GM18502 (cell line): ENCODE data around the gene CAPN3.

Experiments
- ATAC-seq: cut with Tn5 transposase; IDR thresholded peaks from one replicate; pipeline ENCODE4 v1.9.1; 2021; ENCODE audit warnings: mild to moderate bottlenecking; ENCODE audit not compliant: unreplicated experiment, poor library complexity

The CAPN3 gene

DNA sequence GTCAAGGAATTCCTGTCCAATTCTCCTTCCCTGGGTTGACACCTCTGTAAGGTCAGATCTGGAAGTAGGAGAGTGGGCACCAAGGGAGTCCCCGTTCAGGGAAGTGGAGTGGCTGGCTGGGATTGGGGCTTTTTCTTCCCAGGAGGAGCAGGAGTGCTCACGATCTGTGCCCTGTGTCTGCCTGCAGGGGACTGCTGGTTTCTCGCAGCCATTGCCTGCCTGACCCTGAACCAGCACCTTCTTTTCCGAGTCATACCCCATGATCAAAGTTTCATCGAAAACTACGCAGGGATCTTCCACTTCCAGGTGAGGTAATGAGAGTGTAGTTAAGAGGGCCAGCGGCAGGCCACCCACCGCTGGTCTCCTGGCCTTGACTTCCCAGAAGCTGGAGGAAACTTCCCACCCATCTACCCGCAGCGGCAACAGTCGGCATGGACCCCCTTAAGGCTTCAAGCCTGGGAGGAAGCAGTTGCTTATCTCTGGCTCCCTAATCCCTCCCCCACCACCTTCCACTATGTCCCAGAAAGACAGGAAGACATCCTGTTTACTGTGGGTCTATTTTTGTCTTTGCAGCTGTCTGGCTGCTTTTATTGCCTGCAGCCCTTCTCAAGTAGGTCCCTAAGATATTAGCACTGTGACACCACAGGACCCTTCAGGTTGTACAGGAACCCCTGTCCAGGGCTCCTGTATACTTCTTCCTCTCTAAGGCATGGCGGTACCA lies 26.8 kb downstream of the CAPN3 start:
- no peak for ATAC-seq

DNA sequence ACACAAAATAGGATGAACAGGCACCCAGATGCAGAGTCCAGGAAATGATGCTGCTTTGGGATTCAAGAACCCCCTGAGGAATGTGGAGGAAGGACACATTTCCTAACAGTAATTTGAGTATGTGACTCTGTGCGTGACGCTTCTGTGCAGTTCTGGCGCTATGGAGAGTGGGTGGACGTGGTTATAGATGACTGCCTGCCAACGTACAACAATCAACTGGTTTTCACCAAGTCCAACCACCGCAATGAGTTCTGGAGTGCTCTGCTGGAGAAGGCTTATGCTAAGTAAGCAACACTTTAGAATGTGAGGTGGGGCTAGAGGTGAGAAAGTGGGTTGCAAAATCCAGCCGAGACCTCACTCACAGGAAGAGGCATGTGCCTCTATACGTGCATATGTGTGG lies 28.3 kb downstream of the CAPN3 start:
- no peak for ATAC-seq

DNA sequence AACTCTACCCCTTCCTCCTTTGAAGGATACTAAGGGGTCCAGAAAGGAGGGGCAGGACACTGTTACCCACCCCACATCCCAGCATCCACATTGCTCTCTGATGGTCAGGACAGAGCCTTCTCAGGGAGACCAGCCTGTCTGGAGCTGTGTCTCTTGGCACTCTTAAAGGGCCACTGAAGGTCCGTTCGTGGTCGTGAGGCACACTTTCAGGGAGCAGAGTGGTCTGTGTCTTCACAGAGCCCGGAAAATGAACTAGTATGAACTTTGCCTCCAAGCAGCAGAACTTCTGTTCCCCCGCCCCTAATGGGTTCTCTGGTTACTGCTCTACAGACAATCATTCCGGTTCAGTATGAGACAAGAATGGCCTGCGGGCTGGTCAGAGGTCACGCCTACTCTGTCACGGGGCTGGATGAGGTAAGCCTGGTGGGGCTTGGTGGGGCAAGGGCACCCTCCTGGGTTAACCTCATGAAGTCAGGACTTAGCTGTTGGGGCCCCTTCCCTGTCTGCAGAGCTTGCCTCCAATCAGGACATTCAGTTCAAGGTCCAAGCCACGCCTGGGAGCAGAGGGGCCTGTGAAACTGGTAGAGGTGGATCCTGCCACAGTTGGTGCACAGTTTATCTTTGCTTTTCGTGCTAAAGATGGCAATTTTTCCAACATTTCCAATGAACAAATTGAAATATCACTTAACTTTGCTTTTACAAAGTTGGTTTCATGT lies 33.2 kb downstream of the CAPN3 start:
- ATAC-seq: no peak

DNA sequence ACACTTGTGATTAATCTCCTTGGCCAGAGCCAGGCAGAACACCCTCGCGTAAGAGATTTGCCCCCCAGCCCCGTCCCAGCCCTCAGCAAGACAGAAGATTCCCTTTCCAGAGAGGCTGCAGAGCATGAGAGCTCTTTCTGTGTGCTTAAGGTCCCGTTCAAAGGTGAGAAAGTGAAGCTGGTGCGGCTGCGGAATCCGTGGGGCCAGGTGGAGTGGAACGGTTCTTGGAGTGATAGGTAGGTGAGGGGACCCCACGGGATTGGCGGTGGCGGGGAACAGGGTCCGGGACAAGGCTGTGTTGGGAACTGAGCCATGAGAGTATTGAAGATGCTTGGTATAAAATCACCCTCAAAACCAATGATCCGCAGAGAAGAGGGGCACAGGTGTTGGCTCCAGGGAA lies 34.8 kb downstream of the CAPN3 start:
- no peak for ATAC-seq

DNA sequence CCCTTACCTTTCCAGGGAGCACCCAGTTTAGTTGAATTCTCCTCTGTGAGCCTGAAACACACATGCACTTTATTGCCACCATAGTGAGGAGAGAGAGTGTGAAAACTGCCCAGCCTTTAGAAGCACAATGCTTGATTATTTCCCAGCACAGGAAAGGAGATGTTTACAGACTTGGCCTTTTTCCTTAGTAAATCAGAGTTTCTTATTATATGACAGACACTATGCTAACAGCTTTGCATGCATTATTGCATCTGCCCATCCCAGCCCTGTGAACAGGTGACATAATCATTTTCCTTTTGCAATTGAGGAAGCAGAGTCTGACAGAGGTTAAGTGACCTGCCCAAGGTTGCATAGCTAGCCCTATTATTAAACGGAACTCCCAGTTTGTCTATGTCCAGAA lies 36.5 kb downstream of the CAPN3 start:
- ATAC-seq: no peak

DNA sequence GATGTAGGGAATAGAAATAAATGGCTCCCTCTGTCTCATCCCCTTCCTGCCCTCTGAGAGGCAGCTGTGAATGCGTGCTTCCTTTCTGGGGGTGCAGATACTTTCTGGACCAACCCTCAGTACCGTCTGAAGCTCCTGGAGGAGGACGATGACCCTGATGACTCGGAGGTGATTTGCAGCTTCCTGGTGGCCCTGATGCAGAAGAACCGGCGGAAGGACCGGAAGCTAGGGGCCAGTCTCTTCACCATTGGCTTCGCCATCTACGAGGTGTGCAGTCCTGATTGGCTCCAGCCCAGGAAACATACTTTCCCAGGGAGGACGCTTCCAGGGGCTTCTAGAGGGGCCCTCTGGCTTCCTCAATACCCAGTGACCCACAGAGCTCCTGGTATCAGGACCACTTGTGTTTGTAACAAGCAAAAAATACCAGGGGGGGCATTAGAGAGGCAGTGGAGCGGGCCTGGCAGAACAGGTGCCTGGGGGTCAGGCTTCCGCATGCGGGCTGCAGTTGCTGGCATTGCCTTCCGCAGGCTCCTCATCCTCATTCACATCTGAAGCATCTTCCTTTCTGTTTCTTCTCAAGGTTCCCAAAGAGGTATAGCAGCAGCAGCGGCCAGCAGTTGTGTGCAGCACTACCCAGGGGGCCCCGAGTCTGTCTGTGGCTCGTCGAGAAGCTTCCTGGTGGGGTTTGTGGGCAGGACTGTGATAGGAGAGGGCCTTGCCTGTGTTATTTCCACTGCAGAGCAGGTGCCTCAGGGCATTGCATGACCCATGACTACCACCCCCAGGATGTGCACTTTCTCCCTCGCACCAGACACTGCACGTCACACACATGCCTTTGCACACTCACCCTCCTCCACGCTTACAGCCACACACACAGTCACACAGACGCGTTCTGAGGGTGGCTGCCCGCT lies 42.5 kb downstream of the CAPN3 start:
- ATAC-seq: no peak

DNA sequence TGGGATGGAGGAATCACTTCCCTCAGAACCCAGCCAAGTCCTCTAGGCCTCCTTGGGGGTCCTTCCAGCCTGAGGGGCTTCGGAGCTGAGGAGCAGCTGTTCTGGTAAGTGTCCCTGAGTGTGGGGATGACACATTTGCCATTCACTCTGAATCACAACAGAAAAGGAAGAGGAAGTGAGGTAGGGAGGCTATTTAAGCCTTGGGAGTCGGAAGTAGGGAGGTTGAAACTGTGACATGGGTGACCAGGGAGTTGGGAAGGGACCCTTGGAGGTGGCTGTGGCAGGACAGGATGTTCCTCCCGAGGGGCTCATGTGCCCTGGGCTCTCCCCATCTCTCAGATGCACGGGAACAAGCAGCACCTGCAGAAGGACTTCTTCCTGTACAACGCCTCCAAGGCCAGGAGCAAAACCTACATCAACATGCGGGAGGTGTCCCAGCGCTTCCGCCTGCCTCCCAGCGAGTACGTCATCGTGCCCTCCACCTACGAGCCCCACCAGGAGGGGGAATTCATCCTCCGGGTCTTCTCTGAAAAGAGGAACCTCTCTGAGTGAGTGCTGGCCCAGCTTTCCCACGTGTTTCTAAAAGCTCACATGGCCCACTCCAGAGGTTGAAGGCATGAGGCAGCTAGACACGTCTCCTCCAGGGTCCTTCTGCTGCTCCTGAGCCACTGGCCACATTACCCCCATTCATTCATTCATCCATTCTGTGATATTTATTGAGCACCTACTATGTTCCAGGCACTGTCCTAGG lies 43.3 kb downstream of the CAPN3 start:
- no peak for ATAC-seq

DNA sequence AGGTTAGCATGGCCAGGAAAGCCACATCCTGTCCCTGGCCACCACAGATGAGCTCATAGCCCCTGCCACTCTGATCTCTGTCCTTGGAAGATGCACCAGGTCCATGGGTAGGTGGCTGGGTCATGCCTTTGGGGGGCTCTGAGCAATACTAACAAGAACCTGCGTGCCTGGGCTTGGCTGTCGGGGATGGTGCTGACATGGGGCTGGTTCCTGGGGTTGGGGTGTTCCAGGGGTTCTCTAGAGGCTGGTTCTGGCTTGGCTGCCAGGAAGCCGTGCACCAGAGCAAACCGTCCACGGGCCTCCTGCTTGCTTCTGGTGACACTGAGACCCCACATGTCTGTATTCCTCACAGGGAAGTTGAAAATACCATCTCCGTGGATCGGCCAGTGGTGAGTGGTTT lies 44.1 kb downstream of the CAPN3 start:
- ATAC-seq: no peak

DNA sequence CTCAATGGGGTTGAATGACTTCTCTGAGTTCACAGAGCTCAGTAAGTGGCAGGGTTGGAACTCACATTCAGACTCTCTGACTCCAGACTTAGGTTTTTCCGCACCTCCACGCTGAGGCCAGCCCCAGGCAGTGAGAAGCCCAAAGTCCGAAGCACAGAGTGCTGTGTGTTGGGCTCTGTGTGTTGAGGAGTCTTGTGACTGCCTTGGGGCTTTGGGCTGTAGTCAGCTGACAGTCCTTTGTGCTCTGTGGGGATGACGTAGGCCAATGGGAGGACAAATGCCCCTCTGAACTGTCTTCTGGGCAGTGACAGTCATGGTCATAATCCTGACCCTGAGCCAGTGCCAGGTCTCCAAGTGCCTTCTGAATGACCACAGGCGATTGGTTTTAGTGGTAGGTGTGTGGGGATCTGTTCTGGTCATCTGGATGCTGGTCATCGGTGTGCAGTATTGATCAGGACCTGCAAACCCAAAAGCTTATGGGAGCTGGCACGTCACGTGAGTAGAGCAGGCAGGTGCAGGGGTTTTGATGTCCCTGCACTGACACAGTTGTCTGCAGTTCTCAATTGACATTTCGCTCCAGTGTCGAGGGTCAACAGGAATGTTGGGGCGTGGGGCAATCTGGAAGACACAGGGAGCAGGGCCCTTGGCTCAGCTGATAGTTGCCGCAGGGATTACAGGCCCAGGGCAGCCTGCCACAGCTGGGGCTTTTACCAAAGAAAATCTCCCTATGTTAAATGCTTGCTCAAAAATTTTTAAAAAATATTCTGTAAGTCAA lies 45.3 kb downstream of the CAPN3 start:
- ATAC-seq: no peak

DNA sequence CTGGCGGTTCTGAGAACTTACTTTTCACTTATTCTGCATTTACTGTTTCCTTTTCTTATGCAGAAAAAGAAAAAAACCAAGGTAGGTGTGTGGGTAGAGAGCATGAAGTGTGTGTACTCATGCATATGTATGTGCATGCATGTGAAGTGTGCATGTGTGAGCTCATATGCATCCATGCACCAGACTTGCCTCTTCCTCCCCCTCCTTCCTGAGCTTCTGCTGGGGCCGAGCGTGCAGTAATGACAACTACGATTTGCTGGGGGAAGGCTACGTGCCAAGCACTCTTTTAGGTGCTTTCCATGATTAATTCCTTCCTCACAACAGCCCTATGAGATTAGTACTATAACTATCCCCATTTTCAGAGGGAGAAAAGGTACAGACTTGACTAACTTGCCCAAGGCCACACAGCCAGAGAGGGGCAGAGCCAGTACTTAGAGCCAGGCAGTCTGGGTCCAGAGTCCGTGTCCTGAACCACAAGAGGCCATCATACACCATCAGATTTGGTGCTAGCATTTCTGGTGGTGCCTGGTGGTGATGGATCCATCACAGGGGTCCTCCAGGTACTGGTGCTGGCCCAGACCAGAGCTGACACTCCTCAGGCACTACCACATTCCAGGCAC lies 46.7 kb downstream of the CAPN3 start:
- no peak for ATAC-seq

DNA sequence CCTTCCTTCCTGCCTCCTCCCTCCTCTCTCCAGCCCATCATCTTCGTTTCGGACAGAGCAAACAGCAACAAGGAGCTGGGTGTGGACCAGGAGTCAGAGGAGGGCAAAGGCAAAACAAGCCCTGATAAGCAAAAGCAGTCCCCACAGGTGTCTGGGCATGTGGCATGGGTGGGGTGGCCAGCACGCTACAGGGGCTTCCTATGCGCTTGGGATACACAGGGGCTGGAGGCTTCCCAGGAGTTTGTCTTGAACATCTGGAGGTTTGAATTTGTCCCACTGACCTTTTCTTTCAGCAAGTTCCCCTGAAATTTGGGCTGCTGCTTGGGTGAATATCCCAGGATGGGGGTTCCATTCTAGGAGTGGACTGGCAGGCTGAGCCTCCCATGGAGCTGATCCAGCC lies 48.9 kb downstream of the CAPN3 start:
- no peak for ATAC-seq

DNA sequence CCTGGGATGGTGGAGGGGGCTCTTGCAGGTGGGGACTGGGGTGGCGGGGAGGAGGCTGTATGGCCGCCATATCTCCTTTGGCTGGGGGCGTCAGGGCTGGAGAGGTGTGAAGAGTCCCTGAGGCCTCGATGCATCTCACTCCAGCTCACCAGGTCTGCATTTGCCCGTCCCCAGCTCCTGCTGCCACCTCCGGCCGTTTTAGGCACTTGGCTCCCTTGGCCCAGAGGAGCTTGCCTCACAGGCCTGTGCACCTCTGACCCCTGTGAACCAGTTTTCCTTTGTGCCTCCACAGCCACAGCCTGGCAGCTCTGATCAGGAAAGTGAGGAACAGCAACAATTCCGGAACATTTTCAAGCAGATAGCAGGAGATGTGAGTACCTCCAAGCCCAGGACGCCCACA lies 49.7 kb downstream of the CAPN3 start:
- ATAC-seq: no peak

DNA sequence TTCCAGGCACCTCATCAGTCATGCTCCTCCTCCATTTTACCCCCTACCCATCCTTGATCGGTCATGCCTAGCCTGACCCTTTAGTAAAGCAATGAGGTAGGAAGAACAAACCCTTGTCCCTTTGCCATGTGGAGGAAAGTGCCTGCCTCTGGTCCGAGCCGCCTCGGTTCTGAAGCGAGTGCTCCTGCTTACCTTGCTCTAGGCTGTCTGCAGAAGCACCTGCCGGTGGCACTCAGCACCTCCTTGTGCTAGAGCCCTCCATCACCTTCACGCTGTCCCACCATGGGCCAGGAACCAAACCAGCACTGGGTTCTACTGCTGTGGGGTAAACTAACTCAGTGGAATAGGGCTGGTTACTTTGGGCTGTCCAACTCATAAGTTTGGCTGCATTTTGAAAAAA lies 52.6 kb downstream of the CAPN3 start:
- ATAC-seq: no peak

DNA sequence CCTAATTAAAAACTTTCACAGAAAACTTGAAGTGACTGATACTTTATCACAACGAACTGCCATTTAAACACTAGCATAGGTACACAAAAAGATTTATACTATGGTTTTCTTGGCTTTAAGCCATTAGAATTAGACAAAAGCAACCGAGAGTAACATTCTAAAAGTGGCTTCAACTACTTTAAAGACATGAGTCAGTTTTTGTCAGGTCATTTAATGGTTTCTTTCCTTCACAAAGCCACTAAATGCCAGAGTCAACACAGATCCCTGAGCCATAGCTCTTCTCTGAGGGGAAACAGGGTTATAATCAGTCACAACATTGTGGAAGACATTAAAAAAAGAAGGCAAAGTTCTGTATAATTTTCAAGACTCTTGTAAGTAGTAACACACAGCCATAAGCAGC lies 54.6 kb downstream of the CAPN3 start:
- no peak for ATAC-seq

DNA sequence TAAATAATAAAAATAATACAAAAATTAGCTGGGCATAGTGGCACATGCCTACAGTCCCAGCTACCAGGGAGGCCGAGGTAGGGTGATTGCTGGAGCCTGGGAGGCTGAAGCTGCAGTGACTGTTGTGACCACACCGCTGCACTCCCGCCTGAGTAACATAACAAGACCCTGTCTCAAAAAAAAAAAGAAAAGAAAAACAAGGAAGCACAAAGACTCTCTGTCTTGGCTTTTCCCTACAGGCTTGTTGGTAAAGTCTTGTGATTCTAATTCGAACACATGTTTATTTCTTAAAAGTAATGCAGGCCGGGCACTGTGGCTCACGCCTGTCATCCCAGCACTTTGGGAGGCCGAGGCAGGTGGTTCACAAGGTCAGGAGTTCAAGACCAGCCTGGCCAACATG lies 60.1 kb downstream of the CAPN3 start:
- ATAC-seq: no peak

DNA sequence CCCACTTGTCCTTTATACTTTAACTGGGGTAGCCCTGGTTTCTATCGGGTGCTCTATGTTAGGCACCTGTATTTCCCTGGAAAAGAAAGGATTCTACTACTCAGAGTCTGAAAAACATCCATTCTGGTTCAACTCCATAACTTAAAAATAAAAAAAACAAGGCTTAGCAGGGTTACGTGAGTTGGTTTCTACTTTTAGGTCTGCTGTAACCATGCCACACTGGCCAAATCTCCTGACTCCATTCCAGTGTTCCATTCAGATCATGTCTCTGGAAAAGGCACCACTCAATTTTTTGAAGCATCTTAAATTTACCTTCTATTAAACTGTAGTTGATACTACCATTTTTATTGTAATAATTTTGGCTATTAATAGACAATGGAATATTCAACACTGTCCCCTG lies 62.1 kb downstream of the CAPN3 start:
- no peak for ATAC-seq

DNA sequence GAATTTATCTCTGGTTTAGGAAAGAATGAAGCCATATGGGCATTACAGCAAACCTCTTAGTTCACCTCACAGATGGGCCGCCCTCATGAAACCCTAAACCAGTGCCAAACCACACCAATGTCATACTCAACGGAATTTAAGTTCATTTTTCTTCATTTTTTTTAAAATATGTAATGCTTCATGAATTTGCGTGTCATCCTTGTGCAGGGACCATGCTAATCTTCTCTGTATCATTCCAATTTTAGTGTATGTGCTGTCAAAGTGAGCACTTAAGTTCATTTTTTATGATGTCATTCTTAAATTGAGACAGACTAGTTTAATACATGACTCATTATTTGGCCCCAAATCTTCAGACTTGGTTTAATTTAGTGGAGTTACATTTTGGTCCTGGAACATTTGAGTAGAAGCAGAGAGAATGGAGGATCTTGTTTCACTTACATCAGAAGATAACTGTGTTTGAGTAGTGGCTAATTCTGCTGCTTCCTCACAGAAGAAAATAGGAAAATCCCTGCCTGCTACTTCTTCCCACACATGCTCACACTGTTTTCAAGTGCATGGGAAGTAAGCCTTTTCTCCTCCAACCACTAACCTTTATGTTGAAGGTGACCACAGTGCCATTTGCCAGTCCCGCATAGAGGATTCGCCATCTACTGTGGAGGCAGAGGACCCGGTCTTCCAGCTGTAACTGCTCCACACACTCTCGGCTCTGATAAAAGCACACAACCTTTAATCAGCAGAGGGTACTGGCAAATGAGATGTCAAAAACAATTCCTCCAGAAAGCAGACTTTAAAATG lies 68.3 kb downstream of the CAPN3 start:
- ATAC-seq: no peak

DNA sequence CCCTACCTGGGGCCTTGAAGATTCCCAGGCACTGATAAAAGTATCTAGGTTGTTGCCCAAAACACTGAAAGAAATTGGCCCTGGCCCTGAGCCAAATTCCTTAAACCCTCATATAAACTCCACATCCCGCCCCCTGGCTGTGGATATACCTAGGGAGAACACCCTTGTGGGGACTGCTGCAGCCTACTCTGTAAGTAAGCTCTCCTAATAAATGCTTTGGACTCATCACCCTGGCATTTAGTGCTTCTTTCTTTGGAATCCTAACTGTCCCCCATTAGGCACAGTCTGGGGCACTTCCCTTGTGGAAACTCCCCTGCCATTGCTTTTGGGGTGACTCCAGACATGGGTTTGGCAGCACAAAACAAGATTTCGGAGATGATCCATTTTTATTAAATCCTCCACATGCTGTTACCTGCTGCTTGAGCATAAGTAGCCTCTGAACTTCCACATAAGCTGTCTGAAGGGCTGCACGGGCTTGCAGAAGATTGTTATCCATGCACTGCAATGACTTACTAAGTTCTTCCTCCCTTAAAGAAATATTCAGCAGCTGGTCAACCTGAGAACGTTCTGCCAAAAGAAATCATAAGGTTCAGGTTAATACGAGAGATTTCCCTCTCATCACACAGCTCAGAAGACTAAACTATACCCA lies 85.2 kb downstream of the CAPN3 start:
- ATAC-seq: no peak
